Measurements from ENCODE around the gene PPP2R3A.

Gene PPP2R3A

GRCh38 chr3:135970506-135971116 is 5.1 kb downstream of the PPP2R3A start:
- DNase-seq, result no peak

- DNase-seq, result no peak
These were observed 8.3 kb downstream of the PPP2R3A start for GRCh38 chr3:135973841-135974240.

- DNase-seq, result no peak
These were observed 9.5 kb downstream of the PPP2R3A start for GRCh38 chr3:135975053-135975452.

- no peak for DNase-seq
These were observed 10.0 kb downstream of the PPP2R3A start for GRCh38 chr3:135975536-135975935.

- no peak for DNase-seq
These were observed 14.8 kb downstream of the PPP2R3A start for GRCh38 chr3:135980343-135980742.

- DNase-seq, result no peak
These were observed 16.3 kb downstream of the PPP2R3A start for GRCh38 chr3:135981701-135982403.

GRCh38 chr3:135982404-135982761 is 16.9 kb downstream of the PPP2R3A start:
- DNase-seq, result no peak

GRCh38 chr3:135982922-135983581 is 17.5 kb downstream of the PPP2R3A start:
- DNase-seq, result peak in 1 of 2 experiments; percentile 9

GRCh38 chr3:135987661-135988060 is 22.1 kb downstream of the PPP2R3A start:
- no peak for DNase-seq

GRCh38 chr3:135989242-135989641 is 23.7 kb downstream of the PPP2R3A start:
- no peak for DNase-seq

- no peak for DNase-seq
These were observed 25.4 kb downstream of the PPP2R3A start for GRCh38 chr3:135990903-135991302.

- DNase-seq, result no peak
These were observed 26.1 kb downstream of the PPP2R3A start for GRCh38 chr3:135991621-135992020.

- DNase-seq, result peak in 1 of 2 experiments; percentile 25
These were observed 26.5 kb downstream of the PPP2R3A start for GRCh38 chr3:135992072-135992471.

GRCh38 chr3:135994708-135995337 is 29.3 kb downstream of the PPP2R3A start:
- DNase-seq, result no peak

- no peak for DNase-seq
These were observed 30.2 kb downstream of the PPP2R3A start for GRCh38 chr3:135995766-135996165.

- DNase-seq, result no peak
These were observed 32.2 kb downstream of the PPP2R3A start for GRCh38 chr3:135997554-135998320.

- DNase-seq, result no peak
These were observed 42.7 kb downstream of the PPP2R3A start for GRCh38 chr3:136008221-136008620.

- no peak for DNase-seq
These were observed 43.4 kb downstream of the PPP2R3A start for GRCh38 chr3:136008732-136009470.

- DNase-seq, result no peak
These were observed 53.3 kb downstream of the PPP2R3A start for GRCh38 chr3:136018876-136019275.

- no peak for DNase-seq
These were observed 56.3 kb downstream of the PPP2R3A start for GRCh38 chr3:136021803-136022202.

GRCh38 chr3:136022529-136023263 is 57.2 kb downstream of the PPP2R3A start:
- no peak for DNase-seq

Measured in SW 1271 (cell line).